HG02763 (cell line): ENCODE measurements around the gene TEX52.

Source experiments
- ATAC-seq: cut with Tn5 transposase; IDR thresholded peaks from one replicate; pipeline ENCODE4 v1.9.1; 2021; ENCODE audit warnings: mild to moderate bottlenecking, moderate library complexity; ENCODE audit not compliant: unreplicated experiment

TEX52 gene

DNA sequence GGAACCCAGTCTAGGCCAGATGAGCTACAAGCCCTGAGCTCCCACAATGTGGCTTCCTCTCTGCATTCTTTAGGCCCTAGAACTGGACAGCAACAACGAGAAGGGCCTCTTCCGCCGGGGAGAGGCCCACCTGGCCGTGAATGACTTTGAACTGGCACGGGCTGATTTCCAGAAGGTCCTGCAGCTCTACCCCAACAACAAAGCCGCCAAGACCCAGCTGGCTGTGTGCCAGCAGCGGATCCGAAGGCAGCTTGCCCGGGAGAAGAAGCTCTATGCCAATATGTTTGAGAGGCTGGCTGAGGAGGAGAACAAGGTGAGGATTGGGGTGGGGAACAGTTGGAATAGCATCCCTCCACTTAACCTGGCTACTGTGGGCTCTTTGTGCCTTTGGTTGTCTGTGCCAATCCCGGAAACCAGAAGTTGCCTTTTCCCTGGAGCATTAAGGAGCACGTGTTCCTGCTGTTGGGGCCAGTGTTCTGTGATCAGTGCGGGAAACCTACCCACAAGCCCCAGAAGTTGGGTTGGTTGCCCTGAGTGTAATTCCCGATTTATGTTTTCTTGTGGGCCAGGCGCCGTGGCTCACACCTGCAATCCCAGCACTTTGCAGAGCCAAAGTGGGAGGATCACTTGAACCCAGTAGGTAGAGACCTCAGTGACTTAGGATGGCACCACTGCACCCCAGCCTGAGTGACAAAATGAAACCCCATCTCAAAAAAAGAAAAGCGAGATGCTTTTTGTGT, 55.6 kb downstream of the TEX52 start:
- ATAC-seq: no peak

DNA sequence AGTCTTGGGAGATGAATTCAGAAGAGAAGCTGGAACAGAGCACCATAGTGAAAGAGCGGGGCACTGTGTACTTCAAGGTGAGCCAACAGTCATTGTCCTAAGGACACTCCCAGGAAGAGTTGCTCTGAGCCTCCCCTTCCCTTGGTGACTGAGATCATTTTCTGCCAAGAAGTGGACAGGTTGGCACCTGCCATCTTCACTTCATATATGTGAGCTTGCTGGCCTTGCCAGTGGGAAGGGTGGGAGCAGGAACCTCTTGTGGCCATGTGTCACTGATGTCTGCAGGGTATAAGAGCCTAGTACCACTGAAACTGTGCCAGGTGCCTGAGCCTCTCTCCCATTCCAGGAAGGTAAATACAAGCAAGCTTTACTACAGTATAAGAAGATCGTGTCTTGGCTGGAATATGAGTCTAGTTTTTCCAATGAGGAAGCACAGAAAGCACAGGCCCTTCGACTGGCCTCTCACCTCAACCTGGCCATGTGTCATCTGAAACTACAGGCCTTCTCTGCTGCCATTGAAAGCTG, 56.7 kb downstream of the TEX52 start:
- no peak for ATAC-seq
